Endothelial cell of umbilical vein (primary cell): ENCODE measurements around the gene FHIT. TPM values are rescaled to one million over a fixed set of nuclear protein-coding genes. Genes with fewer than 3 reads are reported as not detected.

Source experiments
- BruUV-seq: library from RNA; stranded (reverse); fragments of 400-500 nt; replicated peaks from 2 replicates; lab custom pipeline; 2021; lab: Mats Ljungman, UMichigan
- CTCF ChIA-PET: fragments of 300-600, 350-600 bp; sonication (Branson Sonifier 250); formaldehyde crosslinking; loops from one replicate; lab custom pipeline; 2021; ENCODE audit warnings: antibody characterized with exemption, inconsistent platforms; lab: Charles Lee
- POLR2A ChIA-PET: fragments of 300-600, 350-600 bp; sonication (Branson Sonifier 250); formaldehyde crosslinking; loops from one replicate; lab custom pipeline; 2021; ENCODE audit warnings: antibody characterized with exemption, inconsistent platforms; lab: Charles Lee
- DNase-seq: peaks from one replicate; pipeline ENCODE4 v3.0.0-alpha.2; 2011; ENCODE audit warnings: low read depth, low spot score
- FAIRE-seq: peaks from 2 replicates; lab custom pipeline; 2011; peaks lifted over from hg19 to GRCh38; lab: Jason Lieb, UNC
- H2AFZ ChIP-seq: 2 replicates; pipeline ENCODE4 v1.6.0; 2012; ENCODE audit warnings: low read depth, low read length, control low read depth, inconsistent platforms
- H3K27ac ChIP-seq: 2 replicates; pipeline ENCODE4 v1.5.1; 2011; ENCODE audit warnings: low read depth, mild to moderate bottlenecking, control low read depth, low read length, moderate library complexity; ENCODE audit not compliant: insufficient read depth
- H3K27me3 ChIP-seq, 2 experiments: 2 replicates each; pipeline versions ENCODE4 v1.6.0 to v1.6.1; 2011; ENCODE audit warnings: low read length in 2 of 2, mixed read lengths in 1 of 2; ENCODE audit not compliant: control insufficient read depth in 2 of 2, insufficient read depth in 2 of 2
- H3K36me3 ChIP-seq, 2 experiments: 2 replicates in 1 of 2; 3 replicates in 1 of 2; pipeline ENCODE4 v1.5.1; 2011; ENCODE audit warnings: low read length in 2 of 2, mild to moderate bottlenecking in 1 of 2, moderate library complexity in 1 of 2; ENCODE audit not compliant: control insufficient read depth in 2 of 2, insufficient read depth in 2 of 2; ENCODE audit errors: extremely low read depth in 1 of 2
- H3K4me1 ChIP-seq: 3 replicates; pipeline ENCODE4 v1.5.1; 2011; ENCODE audit warnings: mild to moderate bottlenecking, low read length; ENCODE audit not compliant: control insufficient read depth, insufficient read depth; ENCODE audit errors: extremely low read depth
- H3K4me2 ChIP-seq: 2 replicates; pipeline ENCODE4 v1.6.1; 2011; ENCODE audit warnings: low read length, control low read depth, mixed read lengths; ENCODE audit not compliant: insufficient read depth
- H3K4me3 ChIP-seq, 3 experiments: fragments of 200-600 bp in 1 of 3; sonication (generic), shearing (Covaris generic) in 1 of 3; replicated peaks in 1 of 3; 2 replicates each; pipeline ENCODE4 v1.5.1; 2011 to 2016; ENCODE audit warnings: control low read depth in 3 of 3, low read length in 3 of 3, mild to moderate bottlenecking in 2 of 3, inconsistent platforms in 1 of 3, low read depth in 1 of 3, moderate library complexity in 1 of 3; ENCODE audit not compliant: insufficient read depth in 1 of 3
- H3K79me2 ChIP-seq: 2 replicates; pipeline ENCODE4 v1.6.0; 2012; ENCODE audit warnings: low read length, inconsistent platforms; ENCODE audit not compliant: control insufficient read depth, insufficient read depth
- H3K9ac ChIP-seq: replicated peaks from 2 replicates; pipeline ENCODE3; 2011; ENCODE audit warnings: low read length, control low read depth; ENCODE audit not compliant: insufficient read depth; ENCODE audit errors: extremely low read depth
- H3K9me1 ChIP-seq: replicated peaks from 3 replicates; pipeline ENCODE4 v1.6.0; 2011; ENCODE audit warnings: mild to moderate bottlenecking, low read length; ENCODE audit not compliant: control insufficient read depth, insufficient read depth; ENCODE audit errors: extremely low read depth
- H3K9me3 ChIP-seq: replicated peaks from 2 replicates; pipeline ENCODE4 v1.5.1; 2012; ENCODE audit warnings: low read length, inconsistent platforms; ENCODE audit not compliant: control insufficient read depth, insufficient read depth
- H4K20me1 ChIP-seq: replicated peaks from 2 replicates; pipeline ENCODE3; 2011; ENCODE audit warnings: mild to moderate bottlenecking, low read length; ENCODE audit not compliant: control insufficient read depth, insufficient read depth; ENCODE audit errors: extremely low read depth
- EZH2 ChIP-seq: IDR thresholded peaks from 2 replicates; pipeline ENCODE4 v1.6.1; 2012; ENCODE audit warnings: borderline replicate concordance, low read depth, mild to moderate bottlenecking, moderate library complexity, low read length, inconsistent platforms; ENCODE audit not compliant: severe bottlenecking
- FOS ChIP-seq: IDR thresholded peaks from 2 replicates; pipeline ENCODE4 v1.6.1; 2011; ENCODE audit warnings: mild to moderate bottlenecking, low read length, moderate library complexity, borderline replicate concordance; ENCODE audit not compliant: insufficient read depth
- GATA2 ChIP-seq: IDR thresholded peaks from 2 replicates; pipeline ENCODE4 v1.7.0; 2011; ENCODE audit warnings: low read depth, mild to moderate bottlenecking, moderate library complexity, mixed read lengths, low read length; ENCODE audit not compliant: insufficient read length, insufficient read depth
- JUN ChIP-seq: IDR thresholded peaks from 2 replicates; pipeline ENCODE4 v1.6.1; 2011; ENCODE audit warnings: borderline replicate concordance, low read depth; ENCODE audit not compliant: insufficient read length, insufficient read depth
- MAX ChIP-seq: IDR thresholded peaks from 2 replicates; pipeline ENCODE4 v1.6.1; 2011; ENCODE audit not compliant: insufficient read depth, insufficient read length
- MYC ChIP-seq: IDR thresholded peaks from one replicate; pipeline ENCODE4 v1.6.1; 2011; ENCODE audit warnings: mild to moderate bottlenecking, low read depth, low read length
- POLR2A ChIP-seq: IDR thresholded peaks from 2 replicates; pipeline ENCODE4 v1.6.1; 2012; ENCODE audit warnings: low read depth, mild to moderate bottlenecking, control low read depth, low read length
- POLR2AphosphoS5 ChIP-seq: IDR thresholded peaks from 2 replicates; pipeline ENCODE4 v1.6.1; 2012; ENCODE audit warnings: low read depth, mild to moderate bottlenecking, control low read depth, low read length, moderate library complexity; ENCODE audit not compliant: insufficient read depth
- dilution Hi-C: fragments of 300-500 bp; cut with MboI; formaldehyde crosslinking; loops from one replicate; pipeline ENCODE4 v1.15.0; 2019; ENCODE audit warnings: low sequenced_read_pairs; ENCODE audit not compliant: extremely low pct_ligation_motif_present
- intact Hi-C: fragments of 100-400 bp; cut with micrococcal nuclease; formaldehyde crosslinking; loops from one replicate; pipeline ENCODE4 v1.10.0; 2022
- polyA plus RNA-seq, 4 experiments: library from polyadenylated mRNA; depleted of rRNA in 3 of 4; stranded (reverse) in 3 of 4; unstranded in 1 of 4; fragments of >200 nt; gene quantifications; 2 replicates each; pipeline versions ENCODE4 v1.2.1 to v1.2.3, GENCODE V29; 2011 to 2012; ENCODE audit warnings: missing spikeins in 1 of 4
- total RNA-seq: library from RNA; stranded (reverse); gene quantifications from 2 replicates; pipeline ENCODE4 v1.2.3, GENCODE V29; 2021
- TF ChIP-seq, protein P1 (sequence below), 2 donors: IDR thresholded peaks; 1 replicate in 1 of 2; 2 replicates in 1 of 2; pipeline ENCODE4 v1.5.1; 2011; ENCODE audit warnings: low read length in 2 of 2, mild to moderate bottlenecking in 2 of 2, moderate library complexity in 2 of 2, control low read depth in 1 of 2, inconsistent platforms in 1 of 2, low read depth in 1 of 2; ENCODE audit not compliant: insufficient read depth in 1 of 2; ENCODE audit errors: extremely low read depth in 1 of 2

The FHIT gene
- total and polyA plus RNA-seq, 2 donors (not counting 3 experiments of a cell fraction or from before 2014, with no cell fraction given) = 0.47 to 2.2 TPM

GRCh38 chr3:59812237-59813147 lies 1438.8 kb downstream of the FHIT start:
- H3K79me2 ChIP-seq = no peaks in the 10 kb centered on the region
- H3K4me2 ChIP-seq = no peak overlapping the region
- H4K20me1 ChIP-seq = no peaks in the 10 kb centered on the region
- intact Hi-C loops (no loop called here), dilution Hi-C loops (no loop called here)
- H3K9ac ChIP-seq = no peak overlapping the region
- POLR2A ChIA-PET = no interaction called here
- CTCF ChIA-PET = no interaction called here
- H3K27me3 ChIP-seq = no peaks in the 10 kb centered on the region
- H3K36me3 ChIP-seq = no peaks in the 10 kb centered on the region
- no peaks in the 10 kb centered on the region for H3K4me1 ChIP-seq
- H3K4me3 ChIP-seq = no peak overlapping the region
- DNase-seq (no peak), FAIRE-seq (no peak)
- H3K9me1 ChIP-seq = no peaks in the 10 kb centered on the region
- BruUV-seq = no TSS peak
- H3K27ac ChIP-seq = no peak overlapping the region
- no peaks in the 10 kb centered on the region for H3K9me3 ChIP-seq
- TF ChIP-seq POLR2A (no peak), GATA2 (no peak), POLR2AphosphoS5 (no peak), EZH2 (no peak), JUN (no peak), MAX (no peak), FOS (no peak), MYC (no peak)
- TF ChIP-seq, protein P1, sequence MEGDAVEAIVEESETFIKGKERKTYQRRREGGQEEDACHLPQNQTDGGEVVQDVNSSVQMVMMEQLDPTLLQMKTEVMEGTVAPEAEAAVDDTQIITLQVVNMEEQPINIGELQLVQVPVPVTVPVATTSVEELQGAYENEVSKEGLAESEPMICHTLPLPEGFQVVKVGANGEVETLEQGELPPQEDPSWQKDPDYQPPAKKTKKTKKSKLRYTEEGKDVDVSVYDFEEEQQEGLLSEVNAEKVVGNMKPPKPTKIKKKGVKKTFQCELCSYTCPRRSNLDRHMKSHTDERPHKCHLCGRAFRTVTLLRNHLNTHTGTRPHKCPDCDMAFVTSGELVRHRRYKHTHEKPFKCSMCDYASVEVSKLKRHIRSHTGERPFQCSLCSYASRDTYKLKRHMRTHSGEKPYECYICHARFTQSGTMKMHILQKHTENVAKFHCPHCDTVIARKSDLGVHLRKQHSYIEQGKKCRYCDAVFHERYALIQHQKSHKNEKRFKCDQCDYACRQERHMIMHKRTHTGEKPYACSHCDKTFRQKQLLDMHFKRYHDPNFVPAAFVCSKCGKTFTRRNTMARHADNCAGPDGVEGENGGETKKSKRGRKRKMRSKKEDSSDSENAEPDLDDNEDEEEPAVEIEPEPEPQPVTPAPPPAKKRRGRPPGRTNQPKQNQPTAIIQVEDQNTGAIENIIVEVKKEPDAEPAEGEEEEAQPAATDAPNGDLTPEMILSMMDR (IDR thresholded peaks at IDR 0.05; ENCODE audit: extremely low read depth in 1 of 2, insufficient read depth in 1 of 2, low read depth in 1 of 2, low read length in 2 of 2) = no peak
- no peak overlapping the region for H2AFZ ChIP-seq
